DMS114 treated with DMSO at 0.1 percent for 48 hours (cell line): ENCODE measurements around the gene BTF3L4.
A peak's percentile ranks its signal among the peaks of the same experiment; 100 is the strongest.

Experiments
- DNase-seq: peaks from one replicate; lab custom pipeline; 2025; ENCODE audit not compliant: unreplicated experiment; lab: John Stamatoyannopoulos, UW

BTF3L4 gene

DNA sequence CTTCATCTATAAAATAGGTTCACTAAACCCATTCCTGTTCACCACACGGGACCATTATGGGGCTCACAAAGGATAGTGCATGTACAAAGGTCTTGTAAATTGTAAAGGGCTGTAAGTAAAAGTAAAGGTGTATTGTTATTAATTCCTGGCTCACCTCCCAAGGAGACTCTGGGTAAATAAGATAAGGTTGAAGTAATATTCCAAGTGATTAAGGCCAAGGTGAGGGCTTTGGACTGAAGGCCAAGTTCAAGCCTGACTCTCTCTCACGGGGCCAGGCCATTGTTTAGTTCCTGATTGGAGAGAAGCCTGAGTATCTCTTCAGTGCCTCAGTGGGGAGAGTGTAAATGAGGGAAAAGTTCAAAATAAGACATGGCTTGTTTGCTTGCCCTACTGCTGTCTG is 66.3 kb downstream of the BTF3L4 start:
- no peak for DNase-seq

DNA sequence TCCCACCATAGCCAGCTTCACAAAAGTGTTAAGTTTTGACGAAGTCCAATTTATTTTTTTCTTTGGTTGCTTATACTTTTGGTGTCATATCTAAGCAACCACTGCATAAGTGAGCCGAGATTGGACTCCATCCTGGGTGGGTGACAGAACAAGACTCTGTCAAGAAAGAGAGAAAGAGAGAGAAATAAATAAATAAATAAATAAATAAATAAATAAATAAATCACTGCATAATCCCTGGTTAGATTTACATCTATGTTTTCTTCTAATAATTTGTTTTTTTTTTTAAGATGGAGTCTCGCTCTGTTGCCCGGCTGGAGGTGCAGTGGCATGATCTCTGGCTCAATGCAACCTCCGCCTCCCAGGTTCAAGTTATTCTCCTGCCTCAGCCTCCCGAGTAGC is 67.5 kb downstream of the BTF3L4 start:
- DNase-seq, result no peak

DNA sequence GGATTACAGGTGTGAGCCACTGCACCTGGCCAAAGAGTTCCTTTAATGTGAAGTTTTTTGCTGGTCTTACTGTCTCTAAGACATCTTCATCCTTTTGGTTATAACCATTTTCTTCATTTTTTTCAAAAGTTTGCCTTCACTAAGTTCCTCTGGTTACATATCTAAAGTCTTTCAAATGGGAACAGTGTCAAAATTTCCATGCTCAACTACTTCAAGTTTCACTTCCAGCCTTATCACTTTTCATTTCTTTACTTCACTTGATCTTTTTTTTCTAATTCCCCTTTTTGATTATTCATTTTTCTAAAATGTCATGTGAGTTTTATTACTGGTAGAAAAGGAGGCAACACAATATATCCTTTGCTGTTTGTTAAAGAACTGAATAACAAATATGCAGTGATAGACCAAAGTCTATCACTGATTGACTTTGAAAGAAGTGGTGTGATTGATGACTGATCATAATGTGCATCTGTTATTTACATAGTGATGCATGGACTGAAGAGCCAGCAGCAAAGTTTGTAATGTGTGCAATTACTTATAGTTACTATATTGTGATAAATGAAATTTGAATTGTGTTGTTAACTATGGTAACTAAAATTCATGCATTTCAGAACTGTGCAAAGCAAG is 69.8 kb downstream of the BTF3L4 start:
- DNase-seq, result no peak

DNA sequence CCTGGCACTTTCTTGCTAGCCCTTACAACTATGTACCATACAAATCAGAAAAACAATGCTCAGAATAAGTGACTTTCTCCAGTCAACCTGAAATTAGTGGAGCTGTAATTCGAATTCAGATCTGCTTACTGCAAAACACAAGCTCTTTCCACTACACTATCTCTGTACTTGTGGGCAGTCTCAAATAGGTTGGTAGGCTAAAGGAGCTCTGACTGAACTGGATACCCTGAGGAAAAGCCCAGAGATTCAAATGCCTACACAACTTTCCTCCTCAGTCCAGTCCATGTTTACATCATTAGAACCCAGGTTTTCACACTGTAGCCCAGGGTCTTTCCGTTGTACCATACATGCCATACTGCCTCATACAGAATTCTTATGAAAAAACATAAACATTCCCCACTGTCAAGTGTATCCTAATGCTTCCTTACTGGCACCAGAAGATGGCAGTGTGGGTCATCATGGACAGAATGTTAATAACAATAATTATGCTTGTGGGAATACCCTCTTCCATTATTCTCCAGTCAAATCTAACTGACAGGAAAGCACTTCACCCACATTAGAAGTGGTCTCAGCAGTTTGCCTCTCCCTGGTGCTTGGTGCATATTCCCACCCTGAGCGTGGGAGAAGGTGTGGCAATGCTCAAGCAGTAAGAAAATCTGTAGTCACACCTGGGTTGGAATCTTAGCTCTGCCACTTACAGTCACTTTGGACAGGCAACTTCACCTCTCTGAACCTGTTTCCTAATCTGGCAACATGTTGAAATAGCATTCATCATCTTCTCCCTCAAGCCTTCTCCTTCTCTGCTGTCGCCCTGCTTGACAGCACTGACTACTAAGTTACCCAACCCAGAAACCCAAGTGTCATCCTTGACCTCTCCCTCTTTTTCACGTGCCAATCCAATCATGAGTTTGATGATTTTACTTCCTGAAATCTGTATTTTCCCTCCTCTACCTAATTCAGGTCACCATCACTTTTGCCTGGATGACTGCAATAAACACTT is 71.4 kb downstream of the BTF3L4 start:
- DNase-seq, result peak; percentile 43

DNA sequence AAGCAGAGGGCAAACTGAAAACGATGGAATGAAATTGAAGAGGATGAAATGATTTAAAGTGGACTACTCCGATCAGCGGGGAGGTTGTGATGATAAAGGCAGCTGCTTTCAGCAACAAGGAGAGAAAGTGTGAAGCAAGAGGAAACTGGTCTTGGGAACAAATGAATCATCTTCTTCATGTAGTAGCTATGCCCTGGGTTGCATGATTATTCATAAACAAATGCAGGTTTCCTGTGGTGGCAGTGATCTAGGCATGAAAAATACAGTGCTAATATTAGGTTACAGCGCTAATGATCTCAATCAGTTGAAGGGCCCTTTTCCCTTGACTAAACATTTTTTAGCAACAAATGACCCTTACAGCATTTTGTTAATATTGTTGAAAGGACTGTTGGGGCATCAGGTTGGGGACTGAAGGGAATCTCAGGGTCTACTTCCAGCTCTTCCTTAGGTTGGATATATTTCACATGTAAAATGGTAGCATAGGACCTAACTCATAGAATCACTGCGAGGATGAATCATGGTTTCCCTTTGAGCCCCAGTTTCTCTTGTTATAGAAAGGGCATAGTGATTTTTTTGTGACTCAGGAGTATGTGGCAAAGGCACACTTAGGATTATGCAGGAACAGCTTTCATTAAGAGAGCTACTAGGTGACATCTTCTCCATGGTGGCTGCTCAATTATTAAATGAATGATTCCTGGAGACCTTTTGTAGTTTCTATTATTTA is 83.9 kb downstream of the BTF3L4 start:
- DNase-seq, result no peak
